GM19397 (cell line): ENCODE results near the gene YIPF2.
"Not testable (repeated sequence)": the region's sequence is repeated elsewhere in the genome, so short reads cannot be mapped to it uniquely, and the experiment has no call there.

Experiments
- ATAC-seq: cut with Tn5 transposase; IDR thresholded peaks from one replicate; pipeline ENCODE4 v1.9.1; 2021; ENCODE audit warnings: mild to moderate bottlenecking, moderate library complexity; ENCODE audit not compliant: unreplicated experiment

YIPF2 gene

DNA sequence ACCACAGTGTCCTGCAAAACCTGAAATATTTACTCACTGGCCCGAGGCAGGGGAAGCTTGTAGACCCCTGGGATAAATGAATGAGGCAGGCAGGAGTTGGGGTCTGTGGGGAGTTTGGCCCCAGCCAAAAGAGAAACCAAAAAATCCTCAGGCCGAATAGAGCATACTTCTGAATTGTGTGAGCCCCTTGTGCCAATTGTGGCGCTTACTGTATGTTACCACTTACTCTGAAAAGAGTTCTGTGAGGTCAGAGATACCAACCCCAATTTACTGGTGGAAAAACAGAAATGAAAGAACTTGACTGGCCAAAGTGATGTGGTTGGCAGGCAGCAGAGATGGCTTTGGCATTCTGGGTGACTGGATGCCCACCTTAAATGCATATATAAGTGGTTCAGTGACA lies 50.2 kb downstream of the YIPF2 start:
- ATAC-seq, result no peak

DNA sequence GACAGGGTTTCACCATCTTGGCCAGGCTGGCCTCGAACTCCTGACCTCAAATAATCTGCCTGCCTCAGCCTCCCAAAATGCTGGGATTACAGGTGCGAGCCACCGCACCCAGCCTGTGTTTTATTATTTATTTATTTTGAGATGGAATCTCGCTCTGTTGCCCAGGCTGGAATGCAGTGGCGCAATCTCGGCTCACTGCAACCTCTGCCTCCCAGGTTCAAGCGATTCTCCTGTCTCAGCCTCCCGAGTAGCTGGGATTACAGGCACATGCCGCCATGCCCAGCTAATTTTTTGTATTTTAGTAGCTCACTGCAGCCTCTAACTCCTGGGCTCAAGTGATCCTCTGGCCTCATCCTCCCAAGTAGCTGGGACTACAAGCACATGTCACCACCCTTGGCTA lies 50.8 kb downstream of the YIPF2 start:
- ATAC-seq, result not testable (repeated sequence)

GRCh38 chr19:10876459-10877240 lies 51.8 kb downstream of the YIPF2 start:
- ATAC-seq, result peak; percentile 48

- ATAC-seq, result no peak
These were observed 54.4 kb downstream of the YIPF2 start for GRCh38 chr19:10874024-10874423.

DNA sequence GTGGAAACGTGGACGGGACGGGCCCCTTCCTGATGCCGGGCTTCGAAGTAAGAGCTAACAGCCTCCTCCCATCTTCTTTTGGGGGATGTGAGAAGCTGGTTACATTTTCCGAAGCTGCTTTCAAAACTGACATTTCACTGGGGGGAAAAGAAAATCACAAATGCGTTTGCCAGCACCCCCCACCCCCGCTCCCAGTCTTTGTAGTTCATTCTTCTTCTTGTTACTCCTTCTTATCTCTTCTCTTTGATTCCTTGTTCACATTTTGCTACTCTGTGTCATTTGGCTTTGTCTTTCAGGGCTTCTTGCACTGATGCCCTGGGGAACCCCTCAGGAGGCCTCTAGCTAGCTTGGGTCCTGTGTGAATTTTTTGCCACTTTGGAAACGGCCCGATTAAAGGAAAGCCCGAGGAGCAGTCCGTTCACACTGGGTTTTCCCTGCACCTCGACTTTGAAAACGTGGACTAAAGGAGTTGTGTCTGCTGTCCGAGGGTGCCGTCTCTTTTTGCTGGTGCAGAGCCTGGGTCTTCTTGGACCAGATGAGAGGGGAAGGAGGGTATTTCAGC lies 55.8 kb downstream of the YIPF2 start:
- ATAC-seq, result no peak
